Nephron (organoid): ENCODE measurements around the gene POLR2B.

ENCODE experiments used
- H3K27ac Mint-ChIP-seq, 3 experiments: 2 replicates each; pipeline ENCODE4 v1.8.0; 2020; ENCODE audit warnings: mixed read lengths in 3 of 3, mild to moderate bottlenecking in 2 of 3, moderate library complexity in 1 of 3
- H3K27me3 Mint-ChIP-seq: 2 replicates; pipeline ENCODE4 v1.8.0; 2021; ENCODE audit warnings: low read depth, mild to moderate bottlenecking, moderate library complexity, mixed read lengths
- H3K36me3 Mint-ChIP-seq: 2 replicates; pipeline ENCODE4 v1.8.0; 2020; ENCODE audit warnings: low read depth, mixed read lengths
- H3K4me1 Mint-ChIP-seq: 2 replicates; pipeline ENCODE4 v1.8.0; 2020; ENCODE audit warnings: mixed read lengths
- H3K4me3 Mint-ChIP-seq, 3 experiments: 2 replicates each; pipeline ENCODE4 v1.8.0; 2020; ENCODE audit warnings: mild to moderate bottlenecking in 3 of 3, mixed read lengths in 3 of 3, moderate library complexity in 2 of 3
- H3K9me3 Mint-ChIP-seq: 2 replicates; pipeline ENCODE4 v1.8.0; 2020; ENCODE audit warnings: mixed read lengths
- TF ChIP-seq, protein P1 (sequence below), 3 experiments: fragments of 200-600 bp; sonication (generic); IDR thresholded peaks; one replicate each; pipeline ENCODE4 v1.5.0; 2021; ENCODE audit warnings: antibody characterized with exemption in 3 of 3; ENCODE audit not compliant: unreplicated experiment in 3 of 3

POLR2B gene

DNA sequence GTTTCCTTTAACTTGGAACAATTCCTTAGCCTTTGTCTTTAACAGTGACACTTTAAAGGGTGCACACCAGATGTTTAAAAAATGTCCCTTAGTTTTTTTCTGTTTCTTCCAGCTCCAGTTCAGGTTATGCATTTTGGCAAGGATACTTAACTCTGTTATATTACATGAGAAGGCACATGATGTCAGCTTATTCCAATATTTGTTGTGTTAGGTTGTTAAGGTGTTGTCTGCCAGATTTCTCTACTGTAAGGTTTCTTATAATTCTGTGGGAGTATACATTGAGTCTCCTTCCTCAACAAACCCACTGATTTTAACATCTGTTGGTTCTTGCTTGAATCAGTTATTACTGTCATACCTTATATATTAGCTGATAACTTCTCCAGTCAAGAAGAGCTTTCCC is 37.7 kb upstream of the POLR2B start:
- H3K27ac Mint-ChIP-seq, result no peak overlapping the region
- no peak overlapping the region for H3K4me3 Mint-ChIP-seq
- no peaks in the 10 kb centered on the region for H3K27me3 Mint-ChIP-seq
- peaks cover 39% of the 10 kb centered on the region for H3K36me3 Mint-ChIP-seq
- peaks cover 5% of the 10 kb centered on the region for H3K4me1 Mint-ChIP-seq
- TF ChIP-seq, protein P1, sequence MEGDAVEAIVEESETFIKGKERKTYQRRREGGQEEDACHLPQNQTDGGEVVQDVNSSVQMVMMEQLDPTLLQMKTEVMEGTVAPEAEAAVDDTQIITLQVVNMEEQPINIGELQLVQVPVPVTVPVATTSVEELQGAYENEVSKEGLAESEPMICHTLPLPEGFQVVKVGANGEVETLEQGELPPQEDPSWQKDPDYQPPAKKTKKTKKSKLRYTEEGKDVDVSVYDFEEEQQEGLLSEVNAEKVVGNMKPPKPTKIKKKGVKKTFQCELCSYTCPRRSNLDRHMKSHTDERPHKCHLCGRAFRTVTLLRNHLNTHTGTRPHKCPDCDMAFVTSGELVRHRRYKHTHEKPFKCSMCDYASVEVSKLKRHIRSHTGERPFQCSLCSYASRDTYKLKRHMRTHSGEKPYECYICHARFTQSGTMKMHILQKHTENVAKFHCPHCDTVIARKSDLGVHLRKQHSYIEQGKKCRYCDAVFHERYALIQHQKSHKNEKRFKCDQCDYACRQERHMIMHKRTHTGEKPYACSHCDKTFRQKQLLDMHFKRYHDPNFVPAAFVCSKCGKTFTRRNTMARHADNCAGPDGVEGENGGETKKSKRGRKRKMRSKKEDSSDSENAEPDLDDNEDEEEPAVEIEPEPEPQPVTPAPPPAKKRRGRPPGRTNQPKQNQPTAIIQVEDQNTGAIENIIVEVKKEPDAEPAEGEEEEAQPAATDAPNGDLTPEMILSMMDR (IDR thresholded peaks at IDR 0.05; ENCODE audit: unreplicated experiment in 3 of 3), result no peak
- no peaks in the 10 kb centered on the region for H3K9me3 Mint-ChIP-seq

DNA sequence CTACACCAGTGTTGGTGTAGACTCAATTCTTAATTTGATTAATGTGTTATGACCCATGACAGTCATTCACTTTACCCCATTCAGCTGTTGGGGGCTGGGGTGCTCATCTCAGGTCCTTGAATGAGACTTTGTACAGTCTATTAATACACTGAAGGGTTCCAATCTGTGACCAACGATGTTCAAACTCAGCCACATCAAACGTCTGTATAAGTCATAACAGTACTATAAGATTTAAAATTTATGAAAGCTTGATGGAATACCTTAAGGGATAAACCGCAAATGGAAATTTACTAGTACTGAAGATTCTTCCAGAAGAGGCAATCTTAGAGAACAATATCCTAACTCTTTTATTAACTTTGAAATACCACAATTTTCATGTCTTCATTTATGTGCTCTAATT is 37.3 kb upstream of the POLR2B start:
- Mint-ChIP-seq H3K4me3 (no peak overlapping the region), H3K9me3 (no peaks in the 10 kb centered on the region), H3K27me3 (no peaks in the 10 kb centered on the region), H3K27ac (no peak overlapping the region), H3K4me1 (peaks cover 5% of the 10 kb centered on the region), H3K36me3 (peaks cover 35% of the 10 kb centered on the region)
- TF ChIP-seq, protein P1 (IDR thresholded peaks at IDR 0.05; ENCODE audit: unreplicated experiment in 3 of 3), result no peak

GRCh38 chr4:56953680-56954520 is 24.8 kb upstream of the POLR2B start:
- TF ChIP-seq, protein P1 (IDR thresholded peaks at IDR 0.05; ENCODE audit: unreplicated experiment in 3 of 3), result no peak
- Mint-ChIP-seq H3K4me3 (no peak overlapping the region), H3K36me3 (no peaks in the 10 kb centered on the region), H3K27ac (no peak overlapping the region), H3K4me1 (peaks cover 17% of the 10 kb centered on the region), H3K9me3 (no peaks in the 10 kb centered on the region), H3K27me3 (no peaks in the 10 kb centered on the region)

DNA sequence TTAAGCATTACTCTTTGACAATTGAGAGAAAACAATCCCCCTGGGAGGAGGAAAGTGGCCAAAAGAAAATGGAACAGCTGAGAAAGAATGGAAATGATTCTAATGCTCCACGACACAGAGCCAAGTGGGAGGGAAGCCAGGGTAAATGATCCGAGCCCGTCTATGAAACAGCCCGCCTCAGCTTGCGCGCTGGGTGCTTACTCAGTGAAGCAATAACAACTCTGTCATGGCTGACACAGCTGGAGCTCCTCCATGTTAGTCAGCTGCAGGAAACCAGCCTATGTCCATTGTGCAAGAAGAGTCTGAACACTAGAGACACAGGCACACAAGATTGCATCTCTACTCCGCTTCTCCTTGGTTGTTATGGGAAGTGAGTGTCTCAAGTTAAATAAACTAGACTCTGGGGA is 20.6 kb upstream of the POLR2B start:
- Mint-ChIP-seq H3K27ac (peak overlapping the region; percentile 75 to 85 (median 81)), H3K36me3 (peaks cover 17% of the 10 kb centered on the region), H3K4me3 (peak overlapping the region; percentile 7 to 30 (median 21)), H3K27me3 (no peaks in the 10 kb centered on the region), H3K4me1 (peaks cover 17% of the 10 kb centered on the region), H3K9me3 (no peaks in the 10 kb centered on the region)
- TF ChIP-seq, protein P1 (IDR thresholded peaks at IDR 0.05; ENCODE audit: unreplicated experiment in 3 of 3), result no peak

DNA sequence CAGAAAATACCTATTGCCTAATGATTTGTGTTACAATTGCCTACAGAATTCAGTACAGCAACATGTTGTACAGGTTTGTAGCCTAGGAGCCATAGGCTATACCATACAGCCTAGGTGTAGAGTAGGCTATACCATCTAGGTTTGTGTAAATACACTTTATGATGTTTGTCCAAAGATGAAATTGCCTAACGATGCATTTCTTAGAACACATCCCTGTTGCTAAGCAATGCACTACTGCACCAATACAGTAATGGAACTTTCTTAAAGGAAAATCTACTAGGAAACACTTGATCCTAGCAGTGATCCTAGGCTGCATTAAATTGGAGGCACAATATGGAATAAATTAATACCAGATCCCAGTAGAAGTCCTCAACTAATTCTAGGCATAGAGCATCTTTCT is 19.6 kb upstream of the POLR2B start:
- Mint-ChIP-seq H3K27me3 (no peaks in the 10 kb centered on the region), H3K27ac (no peak overlapping the region), H3K9me3 (no peaks in the 10 kb centered on the region), H3K4me1 (peaks cover 17% of the 10 kb centered on the region), H3K36me3 (peaks cover 21% of the 10 kb centered on the region), H3K4me3 (no peak overlapping the region)
- TF ChIP-seq, protein P1 (IDR thresholded peaks at IDR 0.05; ENCODE audit: unreplicated experiment in 3 of 3), result no peak

DNA sequence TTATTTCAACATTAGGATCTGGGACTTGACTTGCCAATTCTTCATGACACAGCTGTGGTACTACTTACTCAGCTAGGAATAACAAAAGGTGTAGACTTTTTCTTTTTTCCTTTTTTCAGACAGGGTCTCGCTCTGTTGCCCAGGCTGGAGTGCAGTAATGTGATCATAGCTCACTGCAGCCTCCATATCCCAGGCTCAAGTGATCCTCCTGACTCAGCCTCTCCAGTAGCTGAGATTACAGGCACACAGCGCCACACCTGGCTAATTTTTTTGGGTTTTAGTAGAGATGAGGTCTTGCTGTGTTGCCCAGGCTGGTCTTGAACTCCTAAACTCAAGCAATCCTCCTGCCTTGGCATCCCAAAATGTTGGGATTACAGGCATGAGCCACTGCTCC is 17.6 kb upstream of the POLR2B start:
- H3K4me1 Mint-ChIP-seq, result peaks cover 11% of the 10 kb centered on the region
- TF ChIP-seq, protein P1 (IDR thresholded peaks at IDR 0.05; ENCODE audit: unreplicated experiment in 3 of 3), result no peak

More for the DNA sequence above, 17.6 kb upstream of the POLR2B start:
- Mint-ChIP-seq H3K9me3 (no peaks in the 10 kb centered on the region), H3K4me3 (no peak overlapping the region), H3K36me3 (peaks cover 36% of the 10 kb centered on the region), H3K27me3 (no peaks in the 10 kb centered on the region), H3K27ac (no peak overlapping the region)
